HEK293 (cell line): ENCODE data around the gene RXFP1.

ENCODE experiments used
- ATF2 ChIP-seq: fragments of 450-650 bp; formaldehyde crosslinking; IDR thresholded peaks from 2 replicates; pipeline ENCODE4 v1.5.1; 2016; ENCODE audit warnings: missing biosample characterization, missing genetic modification characterization, low read depth
- CTCF ChIP-seq: fragments of 450-650 bp; formaldehyde crosslinking; IDR thresholded peaks from 2 replicates; pipeline ENCODE4 v1.5.1; 2016; ENCODE audit warnings: missing biosample characterization, missing genetic modification characterization
- KLF9 ChIP-seq: fragments of 450-650 bp; formaldehyde crosslinking; IDR thresholded peaks from 2 replicates; pipeline ENCODE4 v1.5.1; 2016; ENCODE audit warnings: missing biosample characterization, missing genetic modification characterization, low read depth
- ZNF121 ChIP-seq: fragments of 450-650 bp; formaldehyde crosslinking; IDR thresholded peaks from 2 replicates; pipeline ENCODE4 v1.5.1; 2016; ENCODE audit warnings: missing biosample characterization, missing genetic modification characterization
- ZNF274 ChIP-seq, 2 experiments: fragments of 200-500 bp in 1 of 2; fragments of 450-650 bp in 1 of 2; sonication (Bioruptor generic) in 1 of 2; formaldehyde crosslinking in 1 of 2; IDR thresholded peaks; 2 replicates each; pipeline versions ENCODE4 v1.5.1 to v1.6.1; 2014 to 2016; ENCODE audit warnings: borderline replicate concordance in 1 of 2, inconsistent platforms in 1 of 2, low read length in 1 of 2, missing biosample characterization in 1 of 2, missing genetic modification characterization in 1 of 2
- ZNF391 ChIP-seq: fragments of 450-650 bp; formaldehyde crosslinking; IDR thresholded peaks from 2 replicates; pipeline ENCODE4 v1.5.1; 2016; ENCODE audit warnings: low read depth, missing biosample characterization, missing genetic modification characterization, borderline replicate concordance
- ZNF433 ChIP-seq: fragments of 450-650 bp; formaldehyde crosslinking; IDR thresholded peaks from 2 replicates; pipeline ENCODE4 v1.5.1; 2016; ENCODE audit warnings: missing biosample characterization, missing genetic modification characterization, low read depth
- ZNF530 ChIP-seq: fragments of 450-650 bp; formaldehyde crosslinking; IDR thresholded peaks from 2 replicates; pipeline ENCODE4 v1.5.1; 2016; ENCODE audit warnings: low read depth, missing biosample characterization, missing genetic modification characterization
- ZNF664 ChIP-seq: fragments of 450-650 bp; formaldehyde crosslinking; IDR thresholded peaks from 2 replicates; pipeline ENCODE4 v1.5.1; 2016; ENCODE audit warnings: missing biosample characterization, missing genetic modification characterization
- ZNF76 ChIP-seq: fragments of 450-650 bp; formaldehyde crosslinking; IDR thresholded peaks from 2 replicates; pipeline ENCODE4; 2016; ENCODE audit warnings: low read depth, missing biosample characterization, missing genetic modification characterization, borderline replicate concordance
- ZNF777 ChIP-seq: fragments of 450-650 bp; formaldehyde crosslinking; IDR thresholded peaks from 2 replicates; pipeline ENCODE4 v1.5.1; 2017; ENCODE audit warnings: missing biosample characterization, missing genetic modification characterization, borderline replicate concordance
- TF ChIP-seq, protein P1 (sequence below): fragments of 450-650 bp; formaldehyde crosslinking; IDR thresholded peaks from 2 replicates; pipeline ENCODE4 v1.5.1; 2016; ENCODE audit warnings: missing biosample characterization, missing genetic modification characterization

DNA sequence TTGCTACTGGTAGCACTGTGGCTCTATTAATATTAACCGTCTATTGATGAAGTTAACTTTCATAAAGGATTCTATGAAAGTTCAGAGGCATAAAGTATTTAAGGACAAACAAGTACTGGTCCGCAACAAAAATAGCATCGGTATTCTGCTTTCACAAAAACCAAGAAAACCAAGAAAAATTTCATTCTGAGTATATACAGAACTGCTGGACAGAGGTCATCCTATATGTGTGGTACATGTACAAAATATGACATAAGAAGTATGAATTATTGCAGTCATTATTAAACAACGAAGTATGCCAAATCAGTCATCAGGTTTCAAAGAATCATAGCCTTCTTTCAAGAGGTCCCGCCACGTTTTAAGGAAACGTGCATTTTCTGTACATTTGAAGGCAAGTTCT, 147.6 kb downstream of the RXFP1 start:
- no peak for TF ChIP-seq ZNF664 (tag by site-specific recombination)
- TF ChIP-seq ZNF777 (tag by site-specific recombination): no peak
- TF ChIP-seq, protein P1, sequence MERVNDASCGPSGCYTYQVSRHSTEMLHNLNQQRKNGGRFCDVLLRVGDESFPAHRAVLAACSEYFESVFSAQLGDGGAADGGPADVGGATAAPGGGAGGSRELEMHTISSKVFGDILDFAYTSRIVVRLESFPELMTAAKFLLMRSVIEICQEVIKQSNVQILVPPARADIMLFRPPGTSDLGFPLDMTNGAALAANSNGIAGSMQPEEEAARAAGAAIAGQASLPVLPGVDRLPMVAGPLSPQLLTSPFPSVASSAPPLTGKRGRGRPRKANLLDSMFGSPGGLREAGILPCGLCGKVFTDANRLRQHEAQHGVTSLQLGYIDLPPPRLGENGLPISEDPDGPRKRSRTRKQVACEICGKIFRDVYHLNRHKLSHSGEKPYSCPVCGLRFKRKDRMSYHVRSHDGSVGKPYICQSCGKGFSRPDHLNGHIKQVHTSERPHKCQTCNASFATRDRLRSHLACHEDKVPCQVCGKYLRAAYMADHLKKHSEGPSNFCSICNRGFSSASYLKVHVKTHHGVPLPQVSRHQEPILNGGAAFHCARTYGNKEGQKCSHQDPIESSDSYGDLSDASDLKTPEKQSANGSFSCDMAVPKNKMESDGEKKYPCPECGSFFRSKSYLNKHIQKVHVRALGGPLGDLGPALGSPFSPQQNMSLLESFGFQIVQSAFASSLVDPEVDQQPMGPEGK (tag by site-specific recombination): no peak
- no peak for TF ChIP-seq CTCF (tag by site-specific recombination)
- TF ChIP-seq ATF2: no peak
- no peak for TF ChIP-seq ZNF391 (tag by site-specific recombination)
- no peak for TF ChIP-seq ZNF433
- TF ChIP-seq KLF9 (tag by site-specific recombination): no peak
- no peak for TF ChIP-seq ZNF76
- TF ChIP-seq ZNF121 (tag by site-specific recombination): no peak
- no peak for TF ChIP-seq ZNF274 (IDR thresholded peaks at IDR 0.05; ENCODE audit: low read length)
- no peak for TF ChIP-seq ZNF274 (tag by site-specific recombination; IDR thresholded peaks at IDR 0.05; ENCODE audit: borderline replicate concordance)
- TF ChIP-seq ZNF530 (tag by site-specific recombination): no peak
